Measurements from ENCODE around the gene ZNF536. TPM values are rescaled to one million over a fixed set of nuclear protein-coding genes. Genes with fewer than 3 reads are reported as not detected.

Gene ZNF536
- total and polyA plus RNA-seq, 2 donors (not counting 3 experiments of a cell fraction or from before 2014, with no cell fraction given): not detected

DNA sequence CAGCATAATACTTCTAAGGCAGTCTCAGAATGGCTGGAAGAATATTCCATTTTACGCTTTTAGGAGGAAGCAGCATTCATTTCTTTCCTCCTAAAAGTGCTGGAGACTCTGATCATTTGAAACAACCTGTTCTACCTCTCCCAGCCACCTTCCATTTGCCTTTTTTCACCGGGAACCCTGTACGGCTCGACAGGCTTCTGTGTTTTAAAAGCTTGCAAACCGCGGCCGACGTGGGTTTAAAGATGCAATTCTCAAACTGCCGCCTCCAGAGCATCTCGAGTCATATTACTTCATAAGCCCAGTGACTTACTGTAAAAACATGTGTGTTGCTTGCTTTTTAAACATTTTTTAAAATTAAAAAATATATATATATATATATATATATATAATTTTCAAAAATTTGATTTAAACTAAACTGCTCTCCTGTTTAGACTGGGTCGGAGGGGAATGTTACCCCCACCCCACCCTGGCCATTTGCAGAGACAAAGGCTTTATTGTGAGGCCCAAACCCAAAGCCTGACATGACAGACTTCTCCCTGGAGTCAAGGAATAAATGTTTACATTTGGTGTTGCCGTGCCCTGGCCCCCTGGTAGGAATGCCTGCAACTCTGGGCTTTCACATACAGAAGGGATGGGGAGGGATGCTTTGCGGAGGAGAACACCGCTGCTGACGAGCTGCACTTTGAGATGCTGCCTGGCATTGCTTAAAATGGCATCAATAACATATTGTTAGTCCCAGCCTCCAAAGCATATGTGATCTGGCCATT, 30.4 kb downstream of the ZNF536 start:
- Histone ChIP-seq H3K9me1 (replicated peaks; ENCODE audit: control insufficient read depth, extremely low read depth, insufficient read depth, low read length) (no peaks in the 10 kb centered on the region), H3K4me3 (replicated peaks in 1 of 3; ENCODE audit: insufficient read depth in 1 of 3, low read depth in 1 of 3, low read length in 3 of 3) (no peak overlapping the region), H3K4me2 (ENCODE audit: insufficient read depth, low read length) (no peak overlapping the region), H2AFZ (ENCODE audit: low read depth, low read length) (no peak overlapping the region), H4K20me1 (replicated peaks; ENCODE audit: control insufficient read depth, extremely low read depth, insufficient read depth, low read length) (no peaks in the 10 kb centered on the region), H3K9me3 (replicated peaks; ENCODE audit: control insufficient read depth, insufficient read depth, low read length) (peaks cover 2% of the 10 kb centered on the region), H3K36me3 (ENCODE audit: control insufficient read depth in 2 of 2, extremely low read depth in 1 of 2, insufficient read depth in 2 of 2, low read length in 2 of 2) (no peaks in the 10 kb centered on the region), H3K27ac (ENCODE audit: insufficient read depth, low read depth, low read length) (no peak overlapping the region), H3K79me2 (ENCODE audit: control insufficient read depth, insufficient read depth, low read length) (no peaks in the 10 kb centered on the region), H3K27me3 (ENCODE audit: control insufficient read depth in 2 of 2, insufficient read depth in 2 of 2, low read length in 2 of 2) (no peaks in the 10 kb centered on the region), H3K9ac (replicated peaks; ENCODE audit: extremely low read depth, insufficient read depth, low read length) (no peak overlapping the region), H3K4me1 (ENCODE audit: control insufficient read depth, extremely low read depth, insufficient read depth, low read length) (no peaks in the 10 kb centered on the region)
- POLR2A ChIA-PET: no interaction called here
- FAIRE-seq: no peak
- DNase-seq (ENCODE audit: low read depth, low spot score): no peak
- dilution Hi-C loops (cut with MboI; ENCODE audit: extremely low pct_ligation_motif_present, low sequenced_read_pairs): no loop called here
- no TSS peak for BruUV-seq (replicated peaks)
- TF ChIP-seq POLR2A (IDR thresholded peaks at IDR 0.05; ENCODE audit: low read depth, low read length) (no peak), FOS (IDR thresholded peaks at IDR 0.05; ENCODE audit: borderline replicate concordance, insufficient read depth, low read length) (no peak), EZH2 (IDR thresholded peaks at IDR 0.05; ENCODE audit: borderline replicate concordance, low read depth, low read length, severe bottlenecking) (no peak), GATA2 (IDR thresholded peaks at IDR 0.05; ENCODE audit: insufficient read depth, insufficient read length, low read depth, low read length) (no peak), MYC (IDR thresholded peaks at IDR 0.05; ENCODE audit: low read depth, low read length) (no peak), JUN (IDR thresholded peaks at IDR 0.05; ENCODE audit: borderline replicate concordance, insufficient read depth, insufficient read length, low read depth) (no peak), POLR2AphosphoS5 (IDR thresholded peaks at IDR 0.05; ENCODE audit: insufficient read depth, low read depth, low read length) (no peak)
- TF ChIP-seq, protein P1, sequence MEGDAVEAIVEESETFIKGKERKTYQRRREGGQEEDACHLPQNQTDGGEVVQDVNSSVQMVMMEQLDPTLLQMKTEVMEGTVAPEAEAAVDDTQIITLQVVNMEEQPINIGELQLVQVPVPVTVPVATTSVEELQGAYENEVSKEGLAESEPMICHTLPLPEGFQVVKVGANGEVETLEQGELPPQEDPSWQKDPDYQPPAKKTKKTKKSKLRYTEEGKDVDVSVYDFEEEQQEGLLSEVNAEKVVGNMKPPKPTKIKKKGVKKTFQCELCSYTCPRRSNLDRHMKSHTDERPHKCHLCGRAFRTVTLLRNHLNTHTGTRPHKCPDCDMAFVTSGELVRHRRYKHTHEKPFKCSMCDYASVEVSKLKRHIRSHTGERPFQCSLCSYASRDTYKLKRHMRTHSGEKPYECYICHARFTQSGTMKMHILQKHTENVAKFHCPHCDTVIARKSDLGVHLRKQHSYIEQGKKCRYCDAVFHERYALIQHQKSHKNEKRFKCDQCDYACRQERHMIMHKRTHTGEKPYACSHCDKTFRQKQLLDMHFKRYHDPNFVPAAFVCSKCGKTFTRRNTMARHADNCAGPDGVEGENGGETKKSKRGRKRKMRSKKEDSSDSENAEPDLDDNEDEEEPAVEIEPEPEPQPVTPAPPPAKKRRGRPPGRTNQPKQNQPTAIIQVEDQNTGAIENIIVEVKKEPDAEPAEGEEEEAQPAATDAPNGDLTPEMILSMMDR (IDR thresholded peaks at IDR 0.05; ENCODE audit: extremely low read depth in 1 of 2, insufficient read depth in 1 of 2, low read depth in 1 of 2, low read length in 2 of 2): no peak
- TF ChIP-seq, protein P2, sequence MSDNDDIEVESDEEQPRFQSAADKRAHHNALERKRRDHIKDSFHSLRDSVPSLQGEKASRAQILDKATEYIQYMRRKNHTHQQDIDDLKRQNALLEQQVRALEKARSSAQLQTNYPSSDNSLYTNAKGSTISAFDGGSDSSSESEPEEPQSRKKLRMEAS (IDR thresholded peaks at IDR 0.05; ENCODE audit: insufficient read depth, insufficient read length): no peak
- CTCF ChIA-PET: no interaction called here
- intact Hi-C loops (cut with micrococcal nuclease): no loop called here
